Tibial artery (tissue), 4 donors: ENCODE results near the gene ATP23.

Experiments
- DNase-seq, 2 donors: peaks; one replicate each; pipeline ENCODE4 v3.0.0-alpha.2; 2019
- H3K27ac ChIP-seq, 2 donors: fragments of 200-600 bp; sonication (generic) in 1 of 2; 1 replicate in 1 of 2; 2 replicates in 1 of 2; pipeline ENCODE4 v1.5.1; 2018 to 2019; ENCODE audit warnings: mild to moderate bottlenecking in 1 of 2
- H3K27me3 ChIP-seq, 2 donors: fragments of 200-600 bp; sonication (generic) in 1 of 2; one replicate each; pipeline versions ENCODE4 v1.5.1 to v1.6.0; 2016 to 2019
- H3K36me3 ChIP-seq, 3 donors: fragments of 200-600 bp; sonication (generic) in 2 of 3; one replicate each; pipeline ENCODE4 v1.5.1; 2016 to 2019; ENCODE audit warnings: mild to moderate bottlenecking in 2 of 3
- H3K4me1 ChIP-seq, 4 donors: fragments of 200-600 bp; sonication (generic) in 2 of 4; 1 replicate in 3 of 4; 2 replicates in 1 of 4; pipeline ENCODE4 v1.5.1; 2016 to 2019
- H3K4me3 ChIP-seq, 2 donors: fragments of 200-600 bp; sonication (generic) in 1 of 2; 1 replicate in 1 of 2; 2 replicates in 1 of 2; pipeline ENCODE4 v1.5.1; 2018 to 2019; ENCODE audit warnings: mild to moderate bottlenecking in 2 of 2
- H3K9me3 ChIP-seq, 3 donors: fragments of 200-600 bp; sonication (generic) in 1 of 3; one replicate each; pipeline ENCODE4 v1.5.1; 2016 to 2019
- intact Hi-C: fragments of 100-400 bp; cut with DNase I; formaldehyde crosslinking; loops from one replicate; pipeline ENCODE4 v1.15.0; 2023; ENCODE audit warnings: low total_unique reads
- TF ChIP-seq, protein P1 (sequence below), 2 experiments: fragments of 200-600 bp in 1 of 2; fragments of 450-650 bp in 1 of 2; IDR thresholded peaks; one replicate each; pipeline ENCODE4 v1.5.1; 2017 to 2019; ENCODE audit warnings: antibody characterized with exemption in 2 of 2, mild to moderate bottlenecking in 1 of 2, moderate library complexity in 1 of 2

ATP23 gene, protein sequence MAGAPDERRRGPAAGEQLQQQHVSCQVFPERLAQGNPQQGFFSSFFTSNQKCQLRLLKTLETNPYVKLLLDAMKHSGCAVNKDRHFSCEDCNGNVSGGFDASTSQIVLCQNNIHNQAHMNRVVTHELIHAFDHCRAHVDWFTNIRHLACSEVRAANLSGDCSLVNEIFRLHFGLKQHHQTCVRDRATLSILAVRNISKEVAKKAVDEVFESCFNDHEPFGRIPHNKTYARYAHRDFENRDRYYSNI

DNA sequence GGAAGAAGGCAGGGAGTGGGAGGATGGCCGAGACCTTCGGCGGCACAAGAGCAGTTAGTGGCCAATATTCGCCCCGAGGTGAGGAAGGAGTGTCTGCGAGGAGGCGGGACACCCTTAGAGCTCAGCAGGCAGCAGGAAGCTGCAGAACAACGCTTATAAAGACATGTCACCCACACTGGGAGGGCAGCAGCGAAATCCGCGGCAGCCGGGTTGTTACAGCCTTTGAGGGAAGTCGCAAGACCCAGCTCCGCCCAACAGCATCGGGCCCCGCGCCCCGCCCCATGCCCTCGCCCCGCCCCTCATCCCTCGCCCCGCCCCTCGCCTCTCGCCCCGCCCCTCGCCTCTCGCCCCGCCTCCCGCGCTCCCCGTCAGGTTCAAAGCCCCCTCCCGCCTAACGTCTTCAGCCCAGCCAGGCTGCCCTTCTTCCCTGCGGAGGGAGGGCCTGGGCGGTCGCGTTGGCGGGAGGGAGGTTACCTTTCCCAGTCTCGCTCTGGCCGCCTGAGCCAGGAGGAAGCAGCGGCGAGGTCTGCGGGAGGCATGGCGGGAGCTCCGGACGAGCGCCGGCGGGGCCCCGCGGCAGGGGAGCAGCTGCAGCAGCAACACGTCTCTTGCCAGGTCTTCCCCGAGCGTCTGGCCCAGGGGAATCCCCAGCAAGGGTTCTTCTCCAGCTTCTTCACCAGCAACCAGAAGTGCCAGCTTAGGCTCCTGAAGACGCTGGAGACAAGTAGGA, at the start of gene ATP23:
Gene ATP23 (plus strand): TSS at position 403 of the 730 bp plus-strand sequence. CDS start 135 bp downstream, at position 538.
- intact Hi-C loops, result no loop called here
- Histone ChIP-seq H3K27ac (peak within 1 kb of the TSS; percentile 82 to 83), H3K36me3 (no peaks in the 10 kb centered on the region), H3K9me3 (no peaks in the 10 kb centered on the region), H3K4me1 (peaks cover 0 to 21% (median 14%) of the 10 kb centered on the region in 4 donors), H3K4me3 (peak within 1 kb of the TSS; percentile 69 to 71), H3K27me3 (no peaks in the 10 kb centered on the region)
- TF ChIP-seq, protein P1, sequence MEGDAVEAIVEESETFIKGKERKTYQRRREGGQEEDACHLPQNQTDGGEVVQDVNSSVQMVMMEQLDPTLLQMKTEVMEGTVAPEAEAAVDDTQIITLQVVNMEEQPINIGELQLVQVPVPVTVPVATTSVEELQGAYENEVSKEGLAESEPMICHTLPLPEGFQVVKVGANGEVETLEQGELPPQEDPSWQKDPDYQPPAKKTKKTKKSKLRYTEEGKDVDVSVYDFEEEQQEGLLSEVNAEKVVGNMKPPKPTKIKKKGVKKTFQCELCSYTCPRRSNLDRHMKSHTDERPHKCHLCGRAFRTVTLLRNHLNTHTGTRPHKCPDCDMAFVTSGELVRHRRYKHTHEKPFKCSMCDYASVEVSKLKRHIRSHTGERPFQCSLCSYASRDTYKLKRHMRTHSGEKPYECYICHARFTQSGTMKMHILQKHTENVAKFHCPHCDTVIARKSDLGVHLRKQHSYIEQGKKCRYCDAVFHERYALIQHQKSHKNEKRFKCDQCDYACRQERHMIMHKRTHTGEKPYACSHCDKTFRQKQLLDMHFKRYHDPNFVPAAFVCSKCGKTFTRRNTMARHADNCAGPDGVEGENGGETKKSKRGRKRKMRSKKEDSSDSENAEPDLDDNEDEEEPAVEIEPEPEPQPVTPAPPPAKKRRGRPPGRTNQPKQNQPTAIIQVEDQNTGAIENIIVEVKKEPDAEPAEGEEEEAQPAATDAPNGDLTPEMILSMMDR (IDR thresholded peaks at IDR 0.05), result no peak
- peak; percentile 88 to 94 for DNase-seq

DNA sequence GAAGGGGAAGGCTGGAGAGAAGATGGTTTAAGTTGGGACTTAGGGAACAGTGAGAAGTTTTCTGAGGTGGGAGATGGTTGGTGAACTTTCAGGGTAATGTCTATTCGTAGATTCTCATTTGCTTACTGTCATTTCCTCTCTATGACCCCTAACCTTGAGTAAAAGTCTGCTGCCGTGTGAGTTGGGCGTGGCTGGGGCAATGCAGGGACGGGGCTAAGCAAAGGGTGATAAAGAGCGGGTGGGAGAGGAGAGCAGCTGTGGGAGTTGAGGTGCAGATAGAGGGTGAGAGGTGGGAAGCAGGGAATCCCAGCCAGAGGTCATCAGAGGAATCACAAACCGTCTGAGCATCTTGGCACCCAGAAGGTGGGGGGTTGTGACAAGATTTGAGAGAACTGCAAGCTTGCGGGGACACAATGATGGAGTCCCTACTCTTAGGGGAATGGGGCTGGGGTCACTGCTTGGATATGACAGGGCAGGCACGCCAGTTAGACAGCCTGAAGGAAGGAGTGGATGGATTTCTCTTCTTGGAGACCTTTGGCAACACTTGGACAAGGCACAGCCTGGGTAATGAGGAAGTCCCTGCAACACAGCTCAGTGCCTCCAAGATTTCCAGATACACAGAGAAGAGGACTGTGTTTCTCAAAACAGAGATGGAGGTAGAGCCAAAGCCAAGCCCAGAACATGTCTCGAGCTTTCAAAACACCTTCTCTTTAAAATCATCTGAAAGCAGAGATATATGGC, 49.0 kb upstream of the ATP23 start:
- no peaks in the 10 kb centered on the region for H3K9me3 ChIP-seq
- H3K4me1 ChIP-seq, result peaks cover 17 to 97% (median 89%) of the 10 kb centered on the region in 4 donors
- no peaks in the 10 kb centered on the region for H3K36me3 ChIP-seq
- DNase-seq, result no peak
- no peaks in the 10 kb centered on the region for H3K27me3 ChIP-seq
- H3K4me3 ChIP-seq, result no peak overlapping the region
- H3K27ac ChIP-seq, result peak overlapping the region; percentile 96 to 97
- TF ChIP-seq, protein P1 (IDR thresholded peaks at IDR 0.05), result no peak
- intact Hi-C loops, result no loop called here

DNA sequence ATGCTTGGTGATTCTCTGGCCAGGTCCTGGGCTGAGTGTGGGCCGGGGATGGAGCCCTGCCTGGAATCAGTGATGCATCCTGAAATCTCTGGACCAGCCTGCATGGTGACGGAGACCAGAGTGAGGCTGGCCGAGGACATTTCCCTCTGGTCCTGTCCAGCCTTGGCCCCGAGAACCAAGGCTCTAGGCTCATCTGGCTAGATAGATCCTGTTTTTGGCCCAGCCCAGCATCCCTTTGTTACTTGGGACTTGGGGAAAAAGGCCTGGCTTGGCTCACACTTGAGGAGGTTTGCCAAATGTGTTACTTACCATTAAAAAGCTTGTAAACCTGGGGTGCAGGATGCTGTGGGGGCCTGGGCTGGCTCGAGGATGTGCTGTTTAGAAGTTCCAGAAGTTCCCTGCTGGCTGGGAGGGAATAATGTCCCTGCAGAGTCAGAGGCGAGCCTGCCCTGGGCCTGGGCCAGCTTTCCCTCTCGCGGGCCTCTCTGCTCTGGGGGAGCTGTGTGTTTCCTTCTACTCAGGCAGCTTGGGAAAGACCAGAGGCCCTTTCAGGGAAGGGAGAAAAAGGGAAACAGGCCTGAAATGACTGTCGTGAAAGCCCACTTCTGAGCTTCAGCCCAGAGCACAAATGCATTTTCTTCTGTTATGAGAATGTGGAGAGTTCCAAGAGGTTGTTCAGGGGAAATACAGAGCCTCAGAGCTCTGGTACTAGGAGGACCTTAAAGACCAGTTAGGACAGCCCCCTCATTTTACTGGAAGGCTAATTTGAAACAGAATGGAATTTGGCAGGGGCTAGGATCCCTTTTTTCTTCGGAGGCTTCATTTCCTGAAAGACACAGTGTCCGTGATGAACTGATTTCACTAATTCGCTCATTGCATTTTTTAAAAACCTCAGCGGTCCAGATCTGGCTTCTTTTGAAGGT, 47.7 kb upstream of the ATP23 start:
- peak overlapping the region in 1 of 2 donors; percentile 13 for H3K4me3 ChIP-seq
- peak; percentile 91 to 97 for DNase-seq
- TF ChIP-seq, protein P1 (IDR thresholded peaks at IDR 0.05), result peak in 1 of 2 experiments; percentile 56
- intact Hi-C loops, result no loop called here
- no peaks in the 10 kb centered on the region for H3K36me3 ChIP-seq
- no peaks in the 10 kb centered on the region for H3K27me3 ChIP-seq
- H3K9me3 ChIP-seq, result no peaks in the 10 kb centered on the region
- peaks cover 25 to 97% (median 91%) of the 10 kb centered on the region in 4 donors for H3K4me1 ChIP-seq
- peak overlapping the region; percentile 96 to 97 for H3K27ac ChIP-seq

DNA sequence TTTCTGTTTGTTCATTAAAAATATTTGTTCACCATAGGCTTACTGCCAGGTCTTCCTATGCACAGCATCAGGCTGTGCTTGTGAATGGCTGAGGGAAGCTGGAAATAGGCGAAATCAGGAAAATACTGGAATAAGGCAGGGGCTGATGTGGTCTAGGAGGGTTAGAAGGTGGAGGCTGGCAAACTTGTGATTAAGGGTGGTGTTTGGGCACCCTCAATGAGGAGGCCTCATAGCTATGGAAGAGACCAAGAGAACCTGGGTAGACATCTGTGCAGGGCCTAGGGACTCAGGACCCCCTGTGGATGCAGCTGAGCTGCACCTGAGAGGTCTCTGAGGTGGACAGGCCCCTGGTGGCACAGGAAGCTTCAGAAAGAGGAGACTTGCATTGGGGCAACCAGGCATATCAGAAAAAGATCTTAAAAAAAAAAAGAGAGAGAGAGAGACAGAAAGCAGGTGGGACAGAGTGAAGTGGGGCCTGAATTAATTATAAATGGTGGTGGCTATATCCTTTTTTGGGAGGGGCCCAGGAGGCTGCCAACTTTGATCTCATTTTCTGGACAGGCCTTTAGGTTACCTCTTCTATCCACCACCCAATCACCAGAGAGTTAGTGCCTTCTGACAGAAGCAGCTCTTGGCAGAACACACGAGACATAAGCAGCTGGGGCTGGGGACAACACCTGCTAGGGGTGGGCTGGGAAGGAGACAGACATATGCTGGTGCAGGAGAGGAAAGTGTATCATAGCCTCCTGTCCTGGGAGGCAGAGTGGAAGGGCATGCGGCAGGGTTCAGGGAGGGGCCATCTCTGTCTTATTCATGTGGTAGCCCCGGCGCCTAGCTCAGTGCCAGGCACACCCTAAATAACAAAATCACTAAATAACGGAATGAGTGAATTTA, 46.7 kb upstream of the ATP23 start:
- Histone ChIP-seq H3K9me3 (no peaks in the 10 kb centered on the region), H3K36me3 (no peaks in the 10 kb centered on the region), H3K27ac (peak overlapping the region; percentile 96 to 97), H3K4me1 (peaks cover 21 to 97% (median 88%) of the 10 kb centered on the region in 4 donors), H3K4me3 (peak overlapping the region in 1 of 2 donors; percentile 13), H3K27me3 (no peaks in the 10 kb centered on the region)
- intact Hi-C loops, result no loop called here
- TF ChIP-seq, protein P1 (IDR thresholded peaks at IDR 0.05), result no peak
- no peak for DNase-seq
